ENCODE measurements around the gene BEND3.
"Not testable (repeated sequence)": the region's sequence is repeated elsewhere in the genome, so short reads cannot be mapped to it uniquely, and the experiment has no call there.

BEND3 gene

GRCh38 chr6:107026965-107027364 is 88.3 kb downstream of the BEND3 start:
- no peak for DNase-seq

- no peak for DNase-seq
Observed at GRCh38 chr6:107021446-107022185, 93.7 kb downstream of the BEND3 start.

GRCh38 chr6:107020239-107020638 is 95.1 kb downstream of the BEND3 start:
- DNase-seq, result no peak

- not testable (repeated sequence) for DNase-seq
Observed at GRCh38 chr6:107019628-107020027, 95.7 kb downstream of the BEND3 start.

- no peak for DNase-seq
Observed at GRCh38 chr6:107019047-107019446, 96.3 kb downstream of the BEND3 start.

All from activated CD4-positive, alpha-beta T cell treated with anti-CD3 and anti-CD28 coated beads, Interleukin-10, Interleukin-2, amounts not matched to agents 100 ng/mL and 50 ng/mL, durations not matched to agents 16 hours and 8 hours (primary cell).